Lung (tissue), 12 donors: Measurements from ENCODE around the gene TENT4A. TPM values are rescaled to one million over a fixed set of nuclear protein-coding genes. Genes with fewer than 3 reads are reported as not detected.

Experiments
- ATAC-seq: fragments of 200-7000 bp; cut with Tn5 transposase; one replicate; pipeline ENCODE4 v1.9.1; 2020; ENCODE audit warnings: moderate number of reproducible peaks; ENCODE audit not compliant: insufficient read depth, low FRiP score
- DNase-seq, 3 donors: peaks; one replicate each; pipeline ENCODE4 v3.0.0-alpha.2; 2013 to 2017
- H3K27ac ChIP-seq, 2 donors: one replicate each; pipeline ENCODE4 v1.5.1; 2013; ENCODE audit warnings: mild to moderate bottlenecking in 2 of 2, moderate library complexity in 2 of 2, control low read depth in 1 of 2, inconsistent platforms in 1 of 2, low read depth in 1 of 2, low read length in 1 of 2
- H3K27me3 ChIP-seq, 3 donors: one replicate each; pipeline ENCODE4 v1.5.1; 2013; ENCODE audit warnings: low read length in 2 of 3; ENCODE audit not compliant: control insufficient read depth in 3 of 3, insufficient read depth in 3 of 3
- H3K36me3 ChIP-seq, 4 donors: one replicate each; pipeline ENCODE4 v1.5.1; 2013; ENCODE audit warnings: low read length in 4 of 4, mild to moderate bottlenecking in 1 of 4, moderate library complexity in 1 of 4; ENCODE audit not compliant: control insufficient read depth in 4 of 4, insufficient read depth in 4 of 4
- H3K4me1 ChIP-seq, 5 donors: one replicate each; pipeline ENCODE4 v1.5.1; 2013; ENCODE audit warnings: low read length in 5 of 5, mild to moderate bottlenecking in 2 of 5, moderate library complexity in 1 of 5; ENCODE audit not compliant: control insufficient read depth in 5 of 5, insufficient read depth in 5 of 5
- H3K4me3 ChIP-seq: one replicate; pipeline ENCODE4 v1.5.1; 2013; ENCODE audit warnings: mild to moderate bottlenecking, control low read depth, moderate library complexity
- H3K9ac ChIP-seq, 2 donors: one replicate each; pipeline ENCODE4 v1.5.1; 2013; ENCODE audit warnings: low read length in 2 of 2, control low read depth in 1 of 2; ENCODE audit not compliant: insufficient read depth in 1 of 2
- H3K9me3 ChIP-seq, 4 donors: one replicate each; pipeline ENCODE4 v1.5.1; 2013; ENCODE audit warnings: low read length in 3 of 4, mild to moderate bottlenecking in 1 of 4, moderate library complexity in 1 of 4; ENCODE audit not compliant: control insufficient read depth in 4 of 4, insufficient read depth in 3 of 4
- WGBS, 2 donors: extraction: QIAGEN DNeasy Blood & Tissue Kit; methylation state at CpG; one replicate each; pipeline ENCODE4 v1.1.7; 2013; 5-methylcytosine and 5-hydroxymethylcytosine counted together
- polyA plus RNA-seq, 2 donors: library from polyadenylated mRNA; stranded (reverse); fragments of 200-250 nt; gene quantifications; one replicate each; pipeline ENCODE4 v1.2.1, GENCODE V29; 2013
- total RNA-seq, 2 donors: library from RNA; depleted of rRNA in 1 of 2; stranded (reverse); fragments of >200 nt in 1 of 2; gene quantifications; one replicate each; pipeline ENCODE4 v1.2.1, GENCODE V29; 2014 to 2021
- TF ChIP-seq, protein P1 (sequence below): IDR thresholded peaks from 2 replicates; pipeline ENCODE4 v1.5.1; 2012; ENCODE audit warnings: mild to moderate bottlenecking; ENCODE audit errors: control extremely low read depth, extremely low read depth
- donor health status: control.
- donor health status: control.
- donor health status: Bipolar disorder and iron deficiency.
- donor health status: healthy.
- donor health status: DM: yes; HTN: yes; CAD: no.

Gene TENT4A
- total and polyA plus RNA-seq, 4 donors, result 9.4 to 46.9 (median 17.3) TPM

DNA sequence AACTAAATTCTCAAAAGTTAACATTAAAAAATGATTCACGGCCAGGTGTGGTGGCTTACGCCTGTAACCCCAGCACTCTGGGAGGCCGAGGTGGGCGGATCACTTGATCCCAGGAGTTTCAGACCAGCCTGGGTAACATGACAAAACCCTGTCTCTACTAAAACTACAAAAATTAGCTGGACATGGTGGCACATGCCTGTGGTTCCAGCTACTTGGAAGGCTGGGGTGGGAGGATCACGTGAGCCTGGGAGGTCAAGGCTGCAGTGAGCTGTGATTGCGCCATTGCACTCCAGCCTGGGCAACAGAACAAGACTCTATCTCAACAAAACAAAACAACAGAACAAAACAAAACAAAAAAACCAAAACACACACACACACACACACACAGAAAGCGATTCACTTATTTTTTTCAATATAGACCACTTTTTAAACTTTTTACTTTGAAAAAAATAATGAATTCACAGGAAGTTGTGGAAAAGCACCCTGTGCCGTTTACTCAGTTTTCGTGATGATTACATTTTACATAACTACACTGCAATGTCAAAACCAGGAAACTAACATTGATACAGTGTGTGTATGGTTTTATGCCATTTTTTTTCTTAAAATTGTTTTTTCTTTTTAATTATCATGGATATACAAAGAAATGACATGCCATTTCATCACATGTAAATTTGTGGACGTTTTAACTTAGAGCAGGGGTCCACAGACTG is 73.7 kb downstream of the TENT4A start:
- Histone ChIP-seq H3K27ac (no peak overlapping the region), H3K4me3 (no peak overlapping the region), H3K36me3 (no peaks in the 10 kb centered on the region), H3K9ac (no peak overlapping the region), H3K9me3 (peaks cover 0 to 2% (median 0%) of the 10 kb centered on the region in 4 donors), H3K27me3 (peaks cover 0 to 3% (median 0%) of the 10 kb centered on the region in 3 donors), H3K4me1 (no peaks in the 10 kb centered on the region)
- 64 to 74% methylated on average over 10 of the region's 10 CpGs for WGBS, 2 donors
- TF ChIP-seq, protein P1, sequence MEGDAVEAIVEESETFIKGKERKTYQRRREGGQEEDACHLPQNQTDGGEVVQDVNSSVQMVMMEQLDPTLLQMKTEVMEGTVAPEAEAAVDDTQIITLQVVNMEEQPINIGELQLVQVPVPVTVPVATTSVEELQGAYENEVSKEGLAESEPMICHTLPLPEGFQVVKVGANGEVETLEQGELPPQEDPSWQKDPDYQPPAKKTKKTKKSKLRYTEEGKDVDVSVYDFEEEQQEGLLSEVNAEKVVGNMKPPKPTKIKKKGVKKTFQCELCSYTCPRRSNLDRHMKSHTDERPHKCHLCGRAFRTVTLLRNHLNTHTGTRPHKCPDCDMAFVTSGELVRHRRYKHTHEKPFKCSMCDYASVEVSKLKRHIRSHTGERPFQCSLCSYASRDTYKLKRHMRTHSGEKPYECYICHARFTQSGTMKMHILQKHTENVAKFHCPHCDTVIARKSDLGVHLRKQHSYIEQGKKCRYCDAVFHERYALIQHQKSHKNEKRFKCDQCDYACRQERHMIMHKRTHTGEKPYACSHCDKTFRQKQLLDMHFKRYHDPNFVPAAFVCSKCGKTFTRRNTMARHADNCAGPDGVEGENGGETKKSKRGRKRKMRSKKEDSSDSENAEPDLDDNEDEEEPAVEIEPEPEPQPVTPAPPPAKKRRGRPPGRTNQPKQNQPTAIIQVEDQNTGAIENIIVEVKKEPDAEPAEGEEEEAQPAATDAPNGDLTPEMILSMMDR, result no peak
- DNase-seq, result no peak
- no peak for ATAC-seq

DNA sequence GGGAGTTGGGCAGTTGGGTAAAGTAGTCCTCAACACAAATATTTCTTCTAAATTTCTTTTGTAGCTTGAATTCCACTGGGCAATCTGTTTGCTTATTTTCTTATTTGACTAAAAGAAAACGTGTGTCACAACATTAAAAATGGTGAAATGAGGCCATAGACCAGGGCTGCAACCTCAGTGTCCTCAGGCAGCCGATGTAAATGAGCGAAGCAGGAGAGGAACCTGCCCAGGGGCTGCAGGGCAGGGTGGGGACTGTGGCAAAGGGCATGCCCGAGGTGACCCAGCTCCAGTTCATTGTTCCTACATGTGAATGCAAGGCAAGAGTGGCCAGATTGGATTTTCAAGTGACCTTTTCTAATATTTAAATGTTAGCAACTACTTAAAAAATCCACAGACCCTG is 74.7 kb downstream of the TENT4A start:
- Histone ChIP-seq H3K27me3 (peaks cover 0 to 3% (median 2%) of the 10 kb centered on the region in 3 donors), H3K4me3 (no peak overlapping the region), H3K27ac (no peak overlapping the region), H3K4me1 (no peaks in the 10 kb centered on the region), H3K36me3 (no peaks in the 10 kb centered on the region), H3K9ac (no peak overlapping the region), H3K9me3 (peaks cover 0 to 2% (median 0%) of the 10 kb centered on the region in 4 donors)
- DNase-seq (no peak), ATAC-seq (no peak)
- WGBS, 2 donors, result 52 to 74% methylated on average over 4 of the region's 4 CpGs
- TF ChIP-seq, protein P1, result no peak

DNA sequence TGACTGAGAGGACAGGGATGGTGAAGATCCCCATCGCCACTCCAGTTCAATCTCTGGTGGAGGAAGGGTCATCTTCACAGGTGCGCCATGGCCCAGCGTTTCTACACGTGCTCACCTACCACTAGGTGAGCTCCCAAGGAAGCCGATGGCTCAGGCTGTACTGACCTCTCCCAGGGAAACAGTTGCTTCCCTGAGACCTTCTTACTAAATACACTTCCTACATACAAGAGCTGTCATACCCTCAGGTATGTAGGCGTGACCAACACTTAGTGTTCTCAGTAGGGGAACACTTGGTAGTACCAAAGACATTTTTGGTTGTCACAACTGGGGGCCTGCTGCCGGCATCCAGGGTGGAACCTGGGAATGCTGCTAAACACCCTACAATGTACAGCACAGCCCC is 75.2 kb downstream of the TENT4A start:
- TF ChIP-seq, protein P1, result no peak
- no peak for ATAC-seq
- Histone ChIP-seq H3K4me3 (no peak overlapping the region), H3K9me3 (peaks cover 0 to 2% (median 0%) of the 10 kb centered on the region in 4 donors), H3K9ac (no peak overlapping the region), H3K27me3 (peaks cover 0 to 3% (median 2%) of the 10 kb centered on the region in 3 donors), H3K36me3 (no peaks in the 10 kb centered on the region), H3K27ac (no peak overlapping the region), H3K4me1 (peaks cover 0 to 1% (median 0%) of the 10 kb centered on the region in 5 donors)
- DNase-seq, result no peak
- 94 to 95% methylated on average over 7 of the region's 7 CpGs for WGBS, 2 donors
